Endodermal cell (in vitro differentiated cells): ENCODE measurements around the gene ILKAP. TPM values are rescaled to one million over a fixed set of nuclear protein-coding genes. Genes with fewer than 3 reads are reported as not detected.

Experiments
- DNase-seq: peaks from one replicate; pipeline ENCODE4 v3.0.0-alpha.2; 2017
- H3K27ac ChIP-seq: 2 replicates; pipeline ENCODE4 v1.5.1; 2013; ENCODE audit warnings: mild to moderate bottlenecking, low read depth, low read length, moderate library complexity
- H3K27me3 ChIP-seq: 2 replicates; pipeline ENCODE4 v1.6.1; 2013; ENCODE audit warnings: mild to moderate bottlenecking, low read length, moderate library complexity; ENCODE audit not compliant: insufficient read depth, control insufficient read depth, poor library complexity, severe bottlenecking
- H3K36me3 ChIP-seq: 2 replicates; pipeline ENCODE4 v1.7.0; 2013; ENCODE audit warnings: mild to moderate bottlenecking, low read length, moderate library complexity; ENCODE audit not compliant: control insufficient read depth, insufficient read depth
- H3K4me1 ChIP-seq: one replicate; pipeline ENCODE4 v1.7.0; 2013; ENCODE audit warnings: low read length; ENCODE audit not compliant: control insufficient read depth, insufficient read depth
- H3K4me3 ChIP-seq: 2 replicates; pipeline ENCODE4 v1.5.1; 2013; ENCODE audit warnings: mild to moderate bottlenecking, low read length, moderate library complexity
- H3K9ac ChIP-seq: 2 replicates; pipeline ENCODE4 v1.6.1; 2013; ENCODE audit warnings: mild to moderate bottlenecking, low read length, moderate library complexity; ENCODE audit not compliant: poor library complexity, severe bottlenecking; ENCODE audit errors: extremely low read depth
- H3K9me3 ChIP-seq: 2 replicates; pipeline ENCODE4 v1.6.1; 2013; ENCODE audit warnings: mild to moderate bottlenecking, low read length, moderate library complexity; ENCODE audit not compliant: control insufficient read depth
- H3K27ac Mint-ChIP-seq: 2 replicates; pipeline ENCODE4 v1.8.0; 2020; ENCODE audit warnings: mixed read lengths
- H3K27me3 Mint-ChIP-seq: 2 replicates; pipeline ENCODE4 v1.8.0; 2021; ENCODE audit warnings: mild to moderate bottlenecking, mixed read lengths; ENCODE audit not compliant: insufficient read depth
- H3K36me3 Mint-ChIP-seq: 2 replicates; pipeline ENCODE4 v1.8.0; 2020; ENCODE audit warnings: low read depth, mixed read lengths
- H3K4me1 Mint-ChIP-seq: 2 replicates; pipeline ENCODE4 v1.8.0; 2020; ENCODE audit warnings: mixed read lengths
- H3K4me3 Mint-ChIP-seq: 2 replicates; pipeline ENCODE4 v1.8.0; 2020; ENCODE audit warnings: mild to moderate bottlenecking, moderate library complexity, mixed read lengths
- H3K9me3 Mint-ChIP-seq: 2 replicates; pipeline ENCODE4 v1.8.0; 2020; ENCODE audit warnings: mild to moderate bottlenecking, mixed read lengths
- CTCF ChIP-seq: fragments of 200-600 bp; sonication (generic); conservative IDR thresholded peaks from 2 replicates; pipeline ENCODE4 v1.5.0; 2021; ENCODE audit warnings: antibody characterized with exemption, mild to moderate bottlenecking
- WGBS, 2 experiments: methylation state at CpG; one replicate each; pipeline versions ENCODE4 v1.1.5 to v1.1.7; 2013; ENCODE audit warnings: missing lambda C conversion rate in 2 of 2, mixed read lengths in 1 of 2; ENCODE audit not compliant: insufficient coverage in 1 of 2, insufficient read length in 1 of 2; 5-methylcytosine and 5-hydroxymethylcytosine counted together
- total RNA-seq, 2 donors: library from RNA; stranded (reverse); fragmentation: NEBNext Ultra II Directional in 1 of 2; extraction: Animal tissue kit (Norgen Biotek cat#: 25700) in 1 of 2; gene quantifications; 2 replicates in 1 of 2; 3 replicates in 1 of 2; pipeline ENCODE4 v1.2.1, GENCODE V29; 2021

ILKAP gene
- total RNA-seq, 2 donors from 2014 or later, result 40.9 to 46.4 TPM

GRCh38 chr2:238146884-238147544, 56.5 kb downstream of the ILKAP start:
- Histone ChIP-seq H3K27ac (no peak overlapping the region), H3K9ac (no peak overlapping the region), H3K36me3 (no peaks in the 10 kb centered on the region), H3K4me3 (no peak overlapping the region), H3K9me3 (no peaks in the 10 kb centered on the region), H3K4me1 (no peaks in the 10 kb centered on the region), H3K27me3 (no peaks in the 10 kb centered on the region)
- WGBS, 2 experiments, result 91 to 94% methylated on average over 7 to 13 of the region's 13 CpGs
- Mint-ChIP-seq H3K27ac (no peak overlapping the region), H3K4me3 (no peak overlapping the region), H3K9me3 (no peaks in the 10 kb centered on the region), H3K36me3 (no peaks in the 10 kb centered on the region), H3K27me3 (no peaks in the 10 kb centered on the region), H3K4me1 (no peaks in the 10 kb centered on the region)
- TF ChIP-seq CTCF, result no peak
- no peak for DNase-seq

- Histone ChIP-seq H3K27ac (no peak overlapping the region), H3K9ac (no peak overlapping the region), H3K36me3 (no peaks in the 10 kb centered on the region), H3K4me1 (no peaks in the 10 kb centered on the region), H3K27me3 (no peaks in the 10 kb centered on the region), H3K9me3 (no peaks in the 10 kb centered on the region), H3K4me3 (no peak overlapping the region)
- Mint-ChIP-seq H3K4me3 (no peak overlapping the region), H3K27me3 (no peaks in the 10 kb centered on the region), H3K36me3 (no peaks in the 10 kb centered on the region), H3K4me1 (no peaks in the 10 kb centered on the region), H3K9me3 (no peaks in the 10 kb centered on the region), H3K27ac (no peak overlapping the region)
- no peak for DNase-seq
- no peak for TF ChIP-seq CTCF
- 84 to 86% methylated on average over 7 to 12 of the region's 12 CpGs for WGBS, 2 experiments
These were observed 57.6 kb downstream of the ILKAP start for GRCh38 chr2:238145851-238146250.

GRCh38 chr2:238145046-238145445, 58.4 kb downstream of the ILKAP start:
- WGBS, 2 experiments, result 86 to 90% methylated on average over 9 to 12 of the region's 12 CpGs
- Mint-ChIP-seq H3K4me1 (no peaks in the 10 kb centered on the region), H3K4me3 (no peak overlapping the region), H3K27ac (no peak overlapping the region), H3K9me3 (no peaks in the 10 kb centered on the region), H3K27me3 (no peaks in the 10 kb centered on the region), H3K36me3 (no peaks in the 10 kb centered on the region)
- no peak overlapping the region for H3K27ac ChIP-seq
- no peak overlapping the region for H3K4me3 ChIP-seq
- DNase-seq, result no peak
- no peaks in the 10 kb centered on the region for H3K4me1 ChIP-seq
- no peaks in the 10 kb centered on the region for H3K36me3 ChIP-seq
- no peaks in the 10 kb centered on the region for H3K9me3 ChIP-seq
- H3K9ac ChIP-seq, result no peak overlapping the region
- no peak for TF ChIP-seq CTCF
- no peaks in the 10 kb centered on the region for H3K27me3 ChIP-seq
